Endothelial cell of hepatic sinusoid (primary cell): ENCODE data around the gene TOP1.

Source experiments
- in situ Hi-C: cut with HindIII; loops from 2 replicates; pipeline ENCODE4 v1.10.0; 2017; ENCODE audit warnings: low sequenced_read_pairs

TOP1 gene

GRCh38 chr20:41163821-41164220 is 135.2 kb downstream of the TOP1 start:
- in situ Hi-C loops = no loop called here

- in situ Hi-C loops = no loop called here
Observed at GRCh38 chr20:41165001-41165882, 136.6 kb downstream of the TOP1 start.

DNA sequence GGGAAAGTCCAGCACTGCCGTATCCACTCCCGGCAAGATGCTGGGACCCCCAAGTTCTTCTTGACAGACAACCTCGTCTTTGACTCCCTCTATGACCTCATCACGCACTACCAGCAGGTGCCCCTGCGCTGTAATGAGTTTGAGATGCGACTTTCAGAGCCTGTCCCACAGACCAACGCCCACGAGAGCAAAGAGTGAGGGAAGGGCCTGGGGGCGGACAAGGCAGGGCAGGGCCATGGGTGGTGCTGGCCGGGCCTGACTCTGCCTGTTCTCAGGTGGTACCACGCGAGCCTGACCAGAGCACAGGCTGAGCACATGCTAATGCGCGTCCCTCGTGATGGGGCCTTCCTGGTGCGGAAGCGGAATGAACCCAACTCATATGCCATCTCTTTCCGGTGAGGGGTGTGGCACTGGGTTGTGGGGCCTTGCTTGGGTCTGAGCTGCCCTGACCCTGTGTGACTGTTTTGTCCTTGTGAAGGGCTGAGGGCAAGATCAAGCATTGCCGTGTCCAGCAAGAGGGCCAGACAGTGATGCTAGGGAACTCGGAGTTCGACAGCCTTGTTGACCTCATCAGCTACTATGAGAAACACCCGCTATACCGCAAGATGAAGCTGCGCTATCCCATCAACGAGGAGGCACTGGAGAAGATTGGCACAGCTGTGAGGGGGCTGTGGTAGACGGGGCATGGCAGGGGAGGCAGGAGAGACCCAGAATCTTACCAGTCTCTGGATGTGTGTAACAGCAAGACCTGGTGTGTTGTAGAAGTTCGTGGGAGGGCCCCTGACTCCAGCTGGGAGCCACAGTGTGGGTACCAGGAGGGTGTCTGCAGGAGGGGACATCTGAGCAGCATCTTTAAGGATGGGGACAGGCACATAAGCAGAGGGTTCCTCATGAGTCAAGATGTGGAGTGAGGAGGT is 137.8 kb downstream of the TOP1 start:
- in situ Hi-C loops = no loop called here

GRCh38 chr20:41167118-41167470 is 138.5 kb downstream of the TOP1 start:
- in situ Hi-C loops = no loop called here

DNA sequence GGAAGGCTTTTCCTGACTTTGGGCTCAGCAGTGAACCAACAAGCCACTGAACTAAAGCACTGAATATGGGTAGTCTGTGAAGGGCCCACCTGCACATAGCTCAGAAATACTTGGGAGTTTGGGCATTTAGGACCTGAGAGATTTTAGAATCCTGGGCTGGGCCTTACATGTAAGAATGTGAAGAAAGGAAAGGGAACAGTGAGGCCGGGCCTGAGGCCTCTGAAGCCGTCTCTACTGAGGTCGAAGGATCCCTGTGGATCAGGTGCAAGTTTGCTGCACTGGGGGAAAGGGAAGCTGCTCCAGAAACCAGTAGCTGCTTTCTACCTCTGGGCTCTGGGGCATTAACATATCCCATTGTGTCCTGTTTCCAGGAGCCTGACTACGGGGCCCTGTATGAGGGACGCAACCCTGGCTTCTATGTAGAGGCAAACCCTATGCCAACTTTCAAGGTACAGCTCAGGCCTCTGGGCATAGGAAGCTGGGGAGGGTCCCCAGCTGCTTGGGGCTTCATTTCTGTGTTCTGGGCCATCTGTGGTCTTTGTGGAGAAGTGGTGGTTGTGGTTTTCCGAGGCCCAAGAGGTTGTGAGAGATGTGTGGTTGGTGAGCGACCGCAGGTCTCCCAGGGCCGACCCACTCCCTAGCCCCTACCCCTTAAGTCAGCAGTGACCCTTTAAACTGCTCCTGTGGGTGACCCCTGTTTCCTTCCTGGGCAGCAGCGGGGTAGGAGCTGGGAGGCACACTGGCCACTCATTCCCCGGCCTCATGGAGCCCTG is 139.0 kb downstream of the TOP1 start:
- in situ Hi-C loops = no loop called here

- in situ Hi-C loops = no loop called here
Observed at GRCh38 chr20:41168281-41169161, 139.9 kb downstream of the TOP1 start.

DNA sequence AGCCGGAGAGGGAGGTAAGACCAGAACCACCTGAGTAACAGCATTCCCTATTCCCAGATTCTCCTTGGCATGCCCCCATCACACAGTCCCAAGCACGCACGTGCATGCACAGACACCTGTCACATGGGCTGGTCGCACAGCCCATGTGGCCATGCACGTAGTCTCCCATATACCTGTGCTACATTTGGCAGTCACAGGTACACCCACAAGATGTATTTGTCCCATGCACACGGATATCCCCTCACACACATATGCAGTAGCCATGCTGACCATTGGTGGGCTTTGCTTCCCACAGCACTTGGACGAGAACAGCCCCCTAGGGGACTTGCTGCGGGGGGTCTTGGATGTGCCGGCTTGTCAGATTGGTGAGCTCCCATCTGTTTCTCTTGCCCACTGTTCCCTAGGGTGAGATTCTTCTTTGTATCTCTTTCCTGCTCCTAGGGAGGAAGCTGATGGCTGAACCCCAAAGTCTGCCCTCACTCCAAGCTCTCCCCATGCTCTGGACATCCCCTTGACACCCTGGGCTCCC is 140.6 kb downstream of the TOP1 start:
- in situ Hi-C loops = no loop called here

- in situ Hi-C loops = no loop called here
Observed at GRCh38 chr20:41169791-41170351, 141.2 kb downstream of the TOP1 start.

- in situ Hi-C loops = no loop called here
Observed at GRCh38 chr20:41170386-41171105, 141.9 kb downstream of the TOP1 start.

DNA sequence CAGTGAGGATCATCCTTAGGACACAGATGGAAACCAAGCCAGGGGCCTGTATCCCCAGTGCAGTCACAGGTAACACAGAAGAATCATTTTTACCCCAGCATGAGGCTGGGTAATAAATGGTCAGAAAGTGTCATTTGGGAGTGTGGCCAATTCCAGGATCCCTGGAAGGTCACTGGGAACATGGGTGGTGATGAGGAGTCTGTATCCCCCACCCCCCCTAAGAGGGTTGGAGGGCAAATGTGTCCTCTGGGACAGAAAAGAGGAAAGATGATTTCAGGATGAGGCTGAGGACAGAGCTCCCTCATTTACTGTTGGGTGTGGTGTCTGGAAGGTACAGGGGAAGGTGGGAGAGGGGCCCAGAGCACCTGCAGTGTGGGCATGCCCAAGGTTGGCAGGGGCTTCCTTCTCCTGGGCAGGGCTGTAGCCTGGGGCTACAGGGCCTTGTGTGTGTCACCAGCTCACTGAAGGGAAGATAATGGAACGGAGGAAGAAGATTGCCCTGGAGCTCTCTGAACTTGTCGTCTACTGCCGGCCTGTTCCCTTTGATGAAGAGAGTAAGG is 143.2 kb downstream of the TOP1 start:
- in situ Hi-C loops = no loop called here

DNA sequence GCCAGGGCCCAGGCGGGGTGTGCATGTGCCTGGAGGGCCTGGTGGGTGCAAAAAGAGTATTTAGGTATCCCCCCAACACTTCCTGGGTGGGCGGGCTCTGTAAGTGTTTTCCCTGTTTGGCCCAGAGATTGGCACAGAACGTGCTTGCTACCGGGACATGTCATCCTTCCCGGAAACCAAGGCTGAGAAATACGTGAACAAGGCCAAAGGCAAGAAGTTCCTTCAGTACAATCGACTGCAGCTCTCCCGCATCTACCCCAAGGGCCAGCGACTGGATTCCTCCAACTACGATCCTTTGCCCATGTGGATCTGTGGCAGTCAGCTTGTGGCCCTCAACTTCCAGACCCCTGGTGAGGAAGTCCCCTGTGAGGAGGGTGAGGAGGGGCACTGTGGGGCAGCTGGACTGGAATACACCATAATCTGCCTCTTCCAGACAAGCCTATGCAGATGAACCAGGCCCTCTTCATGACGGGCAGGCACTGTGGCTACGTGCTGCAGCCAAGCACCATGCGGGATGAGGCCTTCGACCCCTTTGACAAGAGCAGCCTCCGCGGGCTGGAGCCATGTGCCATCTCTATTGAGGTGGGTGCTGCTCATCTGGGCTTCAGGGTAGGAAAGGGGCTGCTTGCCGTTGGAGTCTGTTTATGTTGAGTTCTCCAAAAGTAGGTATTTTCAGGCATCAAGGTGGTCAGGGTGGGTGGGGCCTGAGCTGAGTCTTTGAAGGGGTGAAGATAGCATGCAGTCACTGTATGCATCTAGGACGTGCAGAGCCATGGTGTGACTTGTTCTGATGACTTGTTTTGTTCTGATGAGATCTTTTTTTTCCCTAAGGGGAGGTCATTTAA is 143.9 kb downstream of the TOP1 start:
- in situ Hi-C loops = no loop called here

- in situ Hi-C loops = no loop called here
Observed at GRCh38 chr20:41173161-41173721, 144.6 kb downstream of the TOP1 start.

DNA sequence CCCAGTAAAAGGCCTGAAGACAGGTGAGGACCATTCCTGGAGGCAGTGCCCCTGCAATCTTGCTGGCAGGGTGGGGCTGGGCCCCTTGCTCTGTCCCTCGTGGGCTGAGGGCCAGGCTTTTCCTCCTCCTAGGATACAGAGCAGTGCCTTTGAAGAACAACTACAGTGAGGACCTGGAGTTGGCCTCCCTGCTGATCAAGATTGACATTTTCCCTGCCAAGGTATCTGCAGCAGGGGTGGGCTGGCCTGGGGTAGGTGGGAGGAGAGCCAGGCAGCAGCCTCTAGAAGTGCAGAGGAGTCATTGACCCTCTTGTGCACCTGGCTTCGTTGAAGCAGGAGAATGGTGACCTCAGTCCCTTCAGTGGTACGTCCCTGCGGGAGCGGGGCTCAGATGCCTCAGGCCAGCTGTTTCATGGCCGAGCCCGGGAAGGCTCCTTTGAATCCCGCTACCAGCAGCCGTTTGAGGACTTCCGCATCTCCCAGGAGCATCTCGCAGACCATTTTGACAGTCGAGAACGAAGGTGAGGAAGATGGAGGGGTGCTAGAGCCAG is 145.2 kb downstream of the TOP1 start:
- in situ Hi-C loops = no loop called here
